ENCODE measurements around the gene SHB. TPM values are rescaled to one million over a fixed set of nuclear protein-coding genes. Genes with fewer than 3 reads are reported as not detected.

SHB gene
- total RNA-seq, 1 experiment from 2014 or later: 12.2 TPM

- no peak for TF ChIP-seq ZNF281 (CRISPR knock-in tag; IDR thresholded peaks at IDR 0.05)
- no peak for TF ChIP-seq ESRRA (CRISPR knock-in tag; IDR thresholded peaks at IDR 0.05; ENCODE audit: borderline replicate concordance)
- no peak for TF ChIP-seq ZNF423 (CRISPR knock-in tag; IDR thresholded peaks at IDR 0.05)
- TF ChIP-seq MAX (CRISPR knock-in tag; IDR thresholded peaks at IDR 0.05): no peak
These were observed 32.5 kb downstream of the SHB start (continued) for GRCh38 chr9:38036359-38037084.

GRCh38 chr9:38035873-38036272 lies 33.2 kb downstream of the SHB start:
- no peak for TF ChIP-seq AFF4 (CRISPR knock-in tag; IDR thresholded peaks at IDR 0.05; ENCODE audit: borderline replicate concordance)
- Mint-ChIP-seq H3K27ac (0 out of 2 replicates have a peak overlapping the region, but pooled peaks have one; percentile 11), H3K36me3 (no peaks in the 10 kb centered on the region), H3K4me1 (peaks cover 47% of the 10 kb centered on the region), H3K27me3 (ENCODE audit: low read depth) (no peaks in the 10 kb centered on the region), H3K9me3 (no peaks in the 10 kb centered on the region), H3K4me3 (no peak overlapping the region)
- ChIA-PET POLR2A (interaction anchor here (0.8 kb wide), 1 partner anchor 9 kb away, joined by 3 read pairs; no protein-coding TSS in a partner anchor), CTCF (interaction anchor here (1.4 to 2.8 kb wide), 3 partner anchors 10 to 52 kb away, joined by 4 to 15 read pairs (median 5); no protein-coding TSS in a partner anchor)
- DNase-seq (ENCODE audit: low spot score) (no peak), ATAC-seq (no peak)

- ATAC-seq: no peak
- Mint-ChIP-seq H3K27me3 (ENCODE audit: low read depth) (no peaks in the 10 kb centered on the region), H3K36me3 (no peaks in the 10 kb centered on the region), H3K4me3 (no peak overlapping the region), H3K27ac (no peak overlapping the region), H3K4me1 (peaks cover 37% of the 10 kb centered on the region), H3K9me3 (no peaks in the 10 kb centered on the region)
- POLR2A ChIA-PET: no interaction called here
- DNase-seq (ENCODE audit: low spot score): no peak
- CTCF ChIA-PET: interaction anchor here (0.8 to 1.2 kb wide), 2 partner anchors 9 to 120 kb away, joined by 3 to 5 read pairs; no protein-coding TSS in a partner anchor
- TF ChIP-seq NFATC4 (CRISPR knock-in tag; IDR thresholded peaks at IDR 0.05): no peak
- TF ChIP-seq ZNF121 (CRISPR knock-in tag; IDR thresholded peaks at IDR 0.05): no peak
- TF ChIP-seq PREB (CRISPR knock-in tag; IDR thresholded peaks at IDR 0.05; ENCODE audit: borderline replicate concordance): no peak
- TF ChIP-seq NR1H2 (CRISPR knock-in tag; IDR thresholded peaks at IDR 0.05): no peak
- TF ChIP-seq NFE2L1 (CRISPR knock-in tag; IDR thresholded peaks at IDR 0.05): no peak
- TF ChIP-seq ZNF671 (CRISPR knock-in tag; IDR thresholded peaks at IDR 0.05): no peak
- no peak for TF ChIP-seq RORB (CRISPR knock-in tag; IDR thresholded peaks at IDR 0.05)
- no peak for TF ChIP-seq CREM (CRISPR knock-in tag; IDR thresholded peaks at IDR 0.05)
- no peak for TF ChIP-seq ARID4B (CRISPR knock-in tag; IDR thresholded peaks at IDR 0.05; ENCODE audit: borderline replicate concordance)
- no peak for TF ChIP-seq E2F1 (CRISPR knock-in tag; IDR thresholded peaks at IDR 0.05)
- no peak for TF ChIP-seq ZNF232 (CRISPR knock-in tag; IDR thresholded peaks at IDR 0.05)
- TF ChIP-seq ZNF138 (CRISPR knock-in tag; conservative IDR thresholded peaks at IDR 0.05): no peak
These were observed 35.1 kb downstream of the SHB start for GRCh38 chr9:38033941-38034340.

Data from WTC11 (cell line).